Activated CD4-positive, alpha-beta T cell treated with anti-CD3 and anti-CD28 coated beads for 4 hours (primary cell): ENCODE results near the gene NFKBIA.
"Not testable (repeated sequence)": the region's sequence is repeated elsewhere in the genome, so short reads cannot be mapped to it uniquely, and the experiment has no call there.

Source experiments
- DNase-seq, 2 donors: peaks; one replicate each; pipeline ENCODE4 v3.0.0-alpha.2; 2020

The NFKBIA gene

DNA sequence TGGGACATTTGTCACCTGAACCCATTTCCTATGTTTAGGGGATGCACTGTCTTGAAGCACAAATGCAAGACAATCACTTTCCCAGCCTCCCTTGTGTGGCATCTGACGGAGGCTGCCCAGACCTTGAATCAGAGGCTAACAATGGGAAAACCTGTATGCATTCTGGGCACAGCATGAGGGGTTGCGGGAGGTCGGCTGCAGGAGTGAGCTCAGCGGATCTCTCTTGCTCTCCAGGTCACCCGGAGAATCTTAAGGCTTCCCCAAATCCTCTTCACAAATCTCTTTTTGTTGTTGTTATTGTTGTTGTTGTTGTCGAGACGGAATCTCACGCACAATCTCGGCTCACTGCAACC, 15.3 kb downstream of the NFKBIA start:
- DNase-seq: no peak

DNA sequence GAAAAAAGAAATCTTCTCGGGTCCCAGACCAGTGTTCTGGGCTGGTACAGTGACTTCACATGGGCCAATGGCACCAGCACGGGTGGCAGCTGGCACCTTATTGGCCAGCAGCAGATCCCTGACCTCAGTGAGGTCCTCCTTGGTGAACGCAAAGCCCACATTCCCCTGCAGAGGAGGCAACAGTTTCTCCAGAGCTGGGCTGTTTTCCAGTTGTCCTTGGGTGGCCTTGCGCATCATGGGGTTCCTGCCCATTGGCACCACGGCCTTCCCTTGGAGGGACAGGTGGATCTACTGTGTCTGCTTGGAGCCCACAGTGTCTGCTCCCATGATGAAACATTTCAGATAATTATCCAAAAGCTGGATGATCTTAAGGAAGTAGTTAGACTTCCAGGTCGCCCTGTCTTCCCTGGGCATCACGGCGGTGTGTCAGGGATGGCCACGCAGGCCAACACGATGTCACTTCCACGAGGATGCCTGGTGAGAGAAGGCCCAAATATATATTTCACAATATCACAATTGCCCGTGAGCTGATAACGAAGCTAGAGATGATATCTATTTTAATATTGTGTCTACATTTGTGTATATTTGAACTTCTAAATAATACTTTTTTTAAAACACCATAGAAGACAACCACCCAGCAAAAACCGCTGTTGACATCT, 15.8 kb downstream of the NFKBIA start:
- DNase-seq: no peak

DNA sequence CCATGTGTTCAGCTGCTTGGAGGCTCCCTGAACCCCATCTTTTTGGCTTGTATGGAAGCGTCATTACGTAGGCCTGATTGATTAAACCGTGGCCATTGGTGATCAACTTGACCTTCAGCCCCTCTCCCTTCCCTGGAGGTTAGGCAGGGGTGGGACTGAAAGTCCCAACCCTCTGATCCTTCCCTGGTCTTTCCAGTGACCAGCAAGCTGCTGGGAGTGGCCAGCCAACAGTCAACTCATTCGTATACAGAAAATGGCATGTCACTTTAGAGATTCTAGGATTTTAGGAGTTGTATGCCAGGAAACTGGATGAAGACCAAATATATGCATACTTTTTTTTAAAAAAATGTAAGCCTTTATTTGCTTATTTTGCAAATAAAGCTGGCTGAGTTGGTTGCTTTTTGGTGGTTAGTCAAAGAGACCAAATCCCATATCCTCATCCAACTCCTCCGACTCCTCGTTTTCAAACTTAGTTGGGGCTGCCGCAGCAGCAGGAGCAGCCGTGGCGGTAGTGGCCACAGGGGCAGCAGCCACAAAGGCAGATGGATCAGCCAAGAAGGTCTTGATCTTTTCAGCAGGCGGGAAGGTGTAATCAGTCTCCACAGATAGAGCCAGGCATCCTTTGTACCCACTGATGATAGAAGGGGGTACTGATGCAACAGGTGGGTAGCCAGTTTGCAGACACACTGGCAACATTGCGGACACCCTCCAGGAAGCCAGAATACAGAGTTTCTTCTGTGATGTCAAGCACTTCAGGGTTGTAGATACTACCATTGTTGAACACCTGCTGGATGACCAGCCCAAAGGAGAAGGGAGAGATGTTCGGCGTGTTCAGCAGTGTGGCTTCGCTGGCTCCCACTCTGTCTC, 16.6 kb downstream of the NFKBIA start:
- DNase-seq: no peak

DNA sequence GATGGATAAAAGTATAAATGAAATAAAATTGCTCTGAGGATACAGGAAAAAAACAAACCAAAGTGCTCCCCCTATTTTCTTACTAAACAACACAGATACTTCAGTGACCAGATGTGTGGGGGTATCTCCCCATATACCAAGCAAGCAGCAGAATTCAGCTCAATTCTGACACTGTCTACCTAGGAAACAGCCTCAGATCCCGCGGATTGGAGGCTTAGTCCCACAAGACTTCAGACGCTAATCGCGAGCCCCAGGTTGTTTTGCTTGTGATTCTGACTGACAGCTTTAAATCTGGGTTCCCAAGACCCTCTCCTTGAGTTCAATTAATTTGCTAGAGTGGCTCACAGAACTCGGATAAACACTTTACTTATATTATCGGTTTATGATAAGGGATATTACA, 17.3 kb downstream of the NFKBIA start:
- no peak for DNase-seq

DNA sequence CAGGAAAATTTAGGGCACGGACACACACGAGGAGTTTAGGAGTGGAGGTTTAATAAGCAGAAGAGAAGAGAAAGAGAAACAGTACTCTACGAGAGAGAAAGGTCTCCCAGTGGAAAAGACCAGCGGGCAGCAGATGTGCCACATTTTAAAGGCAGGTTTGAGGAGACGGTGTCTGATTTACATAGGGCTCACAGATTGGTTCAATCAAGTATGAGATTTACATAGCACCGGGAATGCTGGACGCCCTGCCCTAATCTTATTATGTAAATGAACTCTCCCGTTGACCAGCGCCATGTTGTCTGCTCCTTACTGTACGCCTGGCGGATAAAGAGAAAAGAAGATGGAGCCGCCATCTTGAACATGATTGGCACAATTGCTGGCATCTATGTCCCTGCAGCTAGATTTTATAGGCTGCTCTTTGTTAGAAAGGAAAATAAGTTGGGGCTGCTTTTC, 17.9 kb downstream of the NFKBIA start:
- no peak for DNase-seq

DNA sequence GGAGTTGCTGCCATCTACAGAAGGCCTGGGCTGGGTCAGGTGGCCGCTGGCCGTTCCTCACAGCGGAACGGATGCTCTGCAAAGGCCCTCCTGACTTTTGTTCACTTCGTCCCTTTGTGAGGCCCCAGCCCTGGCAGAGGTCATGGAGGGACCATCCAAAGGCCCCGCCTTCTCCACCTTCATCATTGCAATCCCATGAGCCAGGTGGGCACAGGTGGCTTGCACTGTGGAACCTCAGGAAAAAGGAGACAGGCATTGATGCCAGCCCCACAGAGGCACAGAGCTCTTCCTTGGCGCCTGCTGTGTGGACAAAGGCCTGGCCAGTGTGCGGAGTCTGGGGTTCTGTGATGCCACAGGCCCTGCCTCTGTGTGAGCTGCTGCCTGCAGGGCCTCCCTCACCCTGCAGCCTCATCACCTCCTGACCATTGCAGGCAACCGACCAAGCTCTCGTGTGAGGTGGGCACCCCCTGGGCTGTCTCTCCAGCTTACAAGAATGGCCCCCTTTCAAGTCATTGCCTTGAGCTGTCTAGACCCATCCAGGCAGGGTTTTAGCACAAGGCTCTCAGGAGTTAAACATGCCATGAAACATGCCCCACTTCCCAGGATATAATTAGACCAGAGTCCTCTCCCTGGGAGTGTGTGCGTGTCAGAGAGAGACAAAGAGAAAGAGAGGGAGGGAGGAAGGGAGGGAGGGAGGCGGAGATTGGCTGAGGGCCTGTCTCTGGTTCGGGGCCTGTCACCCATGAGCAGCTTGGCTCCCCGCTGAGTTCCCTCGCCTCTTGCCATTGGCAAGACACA, 19.3 kb downstream of the NFKBIA start:
- DNase-seq: no peak

DNA sequence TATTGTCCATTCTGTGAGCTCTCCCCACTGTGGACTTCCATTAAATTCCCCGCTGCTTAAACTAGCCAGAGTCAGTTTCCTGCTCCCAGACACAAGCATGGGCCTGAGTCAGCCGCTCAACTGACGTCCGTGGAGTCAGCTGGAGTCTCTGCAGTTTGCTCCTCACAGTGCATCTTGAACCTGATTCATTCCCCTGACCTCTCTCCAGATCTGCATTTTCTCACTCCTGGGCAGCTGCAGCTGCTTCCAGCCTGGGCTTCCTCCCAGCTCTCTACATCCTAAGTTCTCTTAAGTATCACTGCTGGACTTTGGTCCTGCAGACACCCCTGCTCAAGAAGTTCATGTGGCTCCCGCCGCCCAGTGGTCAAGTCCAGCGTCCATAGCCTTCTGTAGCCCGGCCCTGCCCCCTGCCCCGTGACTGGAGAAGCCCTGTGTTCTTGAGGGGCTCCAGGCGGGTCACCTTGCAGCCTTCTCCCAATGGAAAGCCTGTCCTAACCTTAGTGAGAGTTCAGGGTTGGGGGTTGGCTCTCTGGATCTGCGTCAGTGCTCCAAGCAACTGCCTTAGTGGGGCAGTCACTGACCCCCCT, 20.0 kb downstream of the NFKBIA start:
- DNase-seq: no peak

DNA sequence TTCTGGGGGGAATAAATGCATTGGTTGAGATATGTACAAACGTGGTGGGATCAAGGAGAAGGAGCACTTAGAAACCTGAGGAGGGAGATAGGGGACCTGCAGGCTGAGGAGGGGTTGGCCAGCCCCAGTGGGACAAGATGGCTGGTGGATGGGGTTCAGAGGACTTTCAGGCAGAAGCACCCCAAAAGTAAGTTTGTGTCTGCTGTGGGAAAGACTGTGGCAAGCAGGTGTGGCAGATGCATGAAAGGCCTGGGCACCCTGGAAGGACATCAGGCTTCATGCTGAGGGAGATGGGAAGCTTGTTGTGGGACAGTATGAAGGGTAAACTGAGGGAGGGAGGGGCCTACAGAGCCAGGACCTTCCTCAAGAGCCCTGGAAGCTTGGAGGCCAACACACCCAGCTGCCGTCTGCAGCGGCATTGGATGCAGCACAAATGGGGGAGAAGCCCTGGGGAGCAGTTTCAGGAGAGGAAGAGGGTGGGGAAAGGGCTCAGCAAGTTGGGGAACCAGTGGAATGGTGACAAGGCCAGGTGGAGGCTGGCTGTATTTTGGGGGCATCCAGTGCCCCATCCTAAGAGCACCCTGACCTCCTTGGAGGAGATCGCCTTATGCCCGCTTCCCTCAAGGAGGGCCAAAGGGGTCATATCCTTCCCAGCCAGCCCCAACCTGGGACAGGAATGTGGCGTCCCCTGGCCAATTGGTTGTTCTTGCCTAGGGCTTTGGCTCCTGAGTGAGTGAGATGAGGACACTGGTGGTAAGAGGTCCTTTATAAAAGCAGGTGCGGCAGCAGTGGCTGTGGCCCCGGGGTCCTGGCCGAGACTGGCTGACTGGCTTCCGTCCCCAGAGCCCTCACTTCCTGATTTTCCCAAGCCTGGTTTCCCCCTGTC, 20.7 kb downstream of the NFKBIA start:
- DNase-seq: no peak

DNA sequence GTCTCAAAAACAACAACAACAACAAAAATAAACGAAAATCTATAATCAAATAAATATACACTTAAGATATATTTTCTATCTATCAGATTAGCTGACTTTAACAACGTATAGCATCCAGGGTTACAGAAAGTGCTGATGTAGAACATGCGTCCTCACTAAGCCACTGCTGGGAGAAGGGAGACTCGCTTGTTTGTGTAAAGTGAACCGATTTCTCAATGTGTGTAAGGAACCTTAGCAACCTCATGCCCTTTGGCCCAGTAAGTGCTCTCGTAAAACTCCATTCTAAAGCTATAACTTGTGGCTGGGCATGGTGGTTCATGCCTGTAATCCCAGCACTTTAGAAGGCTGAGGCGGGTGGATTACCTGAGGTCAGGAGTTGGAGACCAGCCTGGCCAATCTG, 23.8 kb downstream of the NFKBIA start:
- DNase-seq: no peak

DNA sequence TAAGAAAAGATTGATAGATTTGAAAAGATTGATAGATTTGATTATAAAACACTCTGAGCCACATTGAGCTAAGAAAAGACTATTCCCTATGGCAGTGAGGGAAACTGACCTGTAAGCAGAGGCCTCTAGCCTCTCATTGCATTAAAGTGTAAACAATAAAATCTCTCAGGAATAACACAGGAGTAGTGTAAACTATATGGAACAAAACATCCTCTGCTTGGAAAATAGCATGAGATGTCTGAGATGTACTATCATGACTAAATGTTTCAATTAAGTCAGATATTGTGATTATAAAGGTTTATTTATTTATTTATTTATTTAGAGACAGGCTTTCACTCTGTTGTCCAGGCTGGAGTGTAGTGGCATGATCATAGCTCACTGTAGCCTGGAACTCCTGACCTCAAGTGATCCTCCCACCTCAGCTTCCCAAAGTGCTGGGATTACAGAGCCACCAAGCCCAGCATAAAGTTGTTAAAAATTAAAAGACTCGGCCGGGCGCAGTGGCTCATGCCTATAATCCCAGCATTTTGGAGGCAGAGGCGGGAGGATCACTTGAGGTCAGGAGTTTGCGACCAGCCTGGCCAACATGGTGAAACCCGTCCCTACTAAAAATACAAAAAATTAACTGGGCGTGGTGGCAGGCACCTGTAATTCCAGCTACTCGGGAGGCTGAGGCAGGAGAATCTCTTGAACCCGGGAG, 25.2 kb downstream of the NFKBIA start:
- DNase-seq: not testable (repeated sequence)

DNA sequence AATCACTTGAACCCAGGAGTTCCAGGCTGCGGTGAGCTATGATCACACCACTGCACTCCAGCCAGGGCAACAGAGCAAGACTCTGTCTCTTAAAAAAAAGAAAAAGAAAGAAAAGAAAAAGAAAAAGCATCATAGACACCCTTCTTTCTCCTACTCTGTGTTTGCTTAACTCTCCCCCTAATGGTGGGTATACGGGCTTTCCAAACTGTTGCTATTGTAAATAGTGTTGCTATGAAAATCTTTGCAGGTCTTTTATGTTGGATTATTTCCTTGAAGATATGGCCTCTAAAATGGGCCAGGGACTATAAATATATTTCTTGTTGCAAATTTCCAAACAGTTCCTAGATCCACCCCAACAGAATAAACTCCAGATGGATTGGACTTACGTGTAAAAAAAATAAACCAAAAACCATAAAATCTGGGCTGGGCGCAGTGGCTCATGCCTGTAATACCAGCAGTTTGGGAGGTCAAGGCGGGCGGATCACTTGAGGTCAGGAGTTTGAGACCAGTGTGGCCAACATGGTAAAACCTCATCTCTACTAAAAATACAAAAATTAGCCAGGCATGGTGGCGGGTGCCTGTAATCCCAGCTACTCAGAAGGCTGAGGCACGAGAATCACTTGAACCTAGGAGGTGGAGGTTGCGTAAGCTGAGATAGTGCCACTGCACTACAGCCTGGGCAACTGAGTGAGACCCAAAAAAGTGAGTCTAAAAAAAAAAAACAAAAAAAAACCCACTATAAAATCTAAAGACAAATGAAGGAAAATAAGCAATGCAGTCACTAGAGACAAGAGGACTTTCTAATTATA, 25.9 kb downstream of the NFKBIA start:
- no peak for DNase-seq

DNA sequence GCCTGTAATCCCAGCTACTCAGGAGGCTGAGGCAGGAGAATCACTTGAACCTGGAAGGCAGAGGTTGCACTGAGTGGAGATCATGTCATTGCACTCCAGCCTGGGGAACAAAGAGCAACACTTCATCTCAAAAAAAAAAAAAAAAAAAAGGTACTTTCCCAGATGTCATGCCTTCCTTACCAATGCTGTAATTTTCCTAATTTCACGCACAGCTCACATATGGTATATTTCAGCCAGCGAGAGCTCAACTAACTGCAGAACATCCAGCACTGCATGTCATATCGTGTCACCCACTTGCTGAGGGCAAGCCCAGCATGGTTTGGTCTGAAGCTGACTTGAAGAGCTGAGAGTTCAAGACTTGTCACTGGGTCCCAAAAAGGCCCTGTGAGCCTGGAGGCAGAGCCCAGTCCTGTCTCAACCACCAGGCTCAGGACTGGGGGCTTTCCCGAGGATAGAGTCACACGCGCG, 29.0 kb downstream of the NFKBIA start:
- DNase-seq: no peak

DNA sequence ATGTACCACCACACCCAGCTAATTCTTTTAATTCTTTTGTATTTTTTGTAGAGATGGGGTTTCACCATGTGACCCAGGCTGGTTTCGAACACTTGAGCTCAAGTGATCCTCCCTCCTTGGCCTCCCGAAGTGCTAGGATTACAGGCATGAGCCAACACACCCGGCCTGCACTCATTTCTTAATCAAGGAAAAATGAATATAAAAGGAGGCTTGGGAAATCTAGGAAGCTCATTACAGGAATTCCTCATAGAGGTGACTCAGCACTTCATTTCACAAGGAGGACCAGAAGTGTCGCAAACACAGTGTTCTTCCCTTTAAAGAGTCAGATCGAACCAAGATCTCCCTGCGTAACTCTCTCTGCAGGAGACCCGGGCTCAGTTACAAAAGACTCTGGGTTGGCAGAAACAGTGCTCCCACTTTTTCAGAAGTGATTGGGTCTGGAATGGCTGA, 30.3 kb downstream of the NFKBIA start:
- DNase-seq: no peak

DNA sequence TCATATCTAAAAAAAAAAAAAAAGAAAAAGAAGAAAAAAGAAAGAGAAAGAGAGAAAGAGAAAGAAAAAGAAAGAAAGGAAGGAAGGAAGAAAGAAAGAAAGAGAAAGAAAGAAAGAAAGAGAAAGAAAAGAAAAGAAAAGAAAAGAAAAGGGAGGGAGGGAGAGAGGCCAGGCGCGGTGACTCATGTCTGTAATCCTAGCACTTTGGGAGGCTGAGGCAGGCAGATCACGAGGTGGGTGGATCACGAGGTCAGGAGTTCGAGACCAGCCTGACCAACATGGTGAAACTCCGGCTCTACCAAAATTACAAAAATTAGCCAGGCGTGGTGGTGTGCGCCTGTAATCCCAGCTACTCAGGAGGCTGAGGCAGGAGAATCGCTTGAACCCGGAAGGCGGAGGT, 31.3 kb downstream of the NFKBIA start:
- DNase-seq: not testable (repeated sequence)

DNA sequence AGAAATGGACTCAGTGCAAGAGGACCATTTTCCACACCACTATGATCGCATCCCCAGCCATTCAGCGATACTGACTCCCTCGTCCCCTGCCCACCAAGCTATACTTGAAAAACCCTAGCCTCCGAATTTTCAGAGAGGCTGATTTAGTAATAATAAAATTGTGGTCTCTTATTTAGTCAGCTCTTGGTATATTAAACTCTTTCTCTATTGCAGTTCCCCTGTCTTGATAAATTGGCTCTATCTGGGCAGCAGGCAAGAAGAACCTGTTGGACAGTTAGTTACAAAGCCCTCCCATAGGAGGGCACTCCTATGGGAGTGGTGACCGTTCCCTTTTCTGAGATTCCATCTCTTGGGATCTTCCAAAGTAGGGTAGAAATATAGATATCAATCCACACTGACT, 33.6 kb downstream of the NFKBIA start:
- no peak for DNase-seq

DNA sequence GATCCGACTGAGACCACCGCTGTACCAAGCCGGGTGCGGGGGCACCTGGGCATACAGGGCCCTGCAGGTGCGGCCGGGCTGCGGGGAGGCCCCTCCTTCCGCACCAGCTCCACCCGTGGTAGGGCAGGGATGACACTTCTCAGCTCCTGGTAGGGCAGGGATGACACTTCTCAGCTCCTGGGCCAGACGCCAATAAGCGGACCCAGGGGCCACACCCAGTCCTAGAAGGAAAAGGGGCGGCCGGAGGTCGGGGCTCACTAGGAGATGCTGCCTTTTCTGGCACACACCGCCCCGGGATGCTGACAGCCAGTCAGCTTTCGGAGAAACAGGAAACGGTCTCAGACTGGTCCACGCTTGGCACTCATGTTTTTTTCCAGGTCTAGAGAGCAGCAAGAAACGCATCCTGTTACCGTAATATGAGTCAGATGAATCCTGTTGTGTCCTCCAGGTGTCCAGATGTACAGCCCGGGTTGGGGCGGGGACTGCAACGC, 34.8 kb downstream of the NFKBIA start:
- no peak for DNase-seq

DNA sequence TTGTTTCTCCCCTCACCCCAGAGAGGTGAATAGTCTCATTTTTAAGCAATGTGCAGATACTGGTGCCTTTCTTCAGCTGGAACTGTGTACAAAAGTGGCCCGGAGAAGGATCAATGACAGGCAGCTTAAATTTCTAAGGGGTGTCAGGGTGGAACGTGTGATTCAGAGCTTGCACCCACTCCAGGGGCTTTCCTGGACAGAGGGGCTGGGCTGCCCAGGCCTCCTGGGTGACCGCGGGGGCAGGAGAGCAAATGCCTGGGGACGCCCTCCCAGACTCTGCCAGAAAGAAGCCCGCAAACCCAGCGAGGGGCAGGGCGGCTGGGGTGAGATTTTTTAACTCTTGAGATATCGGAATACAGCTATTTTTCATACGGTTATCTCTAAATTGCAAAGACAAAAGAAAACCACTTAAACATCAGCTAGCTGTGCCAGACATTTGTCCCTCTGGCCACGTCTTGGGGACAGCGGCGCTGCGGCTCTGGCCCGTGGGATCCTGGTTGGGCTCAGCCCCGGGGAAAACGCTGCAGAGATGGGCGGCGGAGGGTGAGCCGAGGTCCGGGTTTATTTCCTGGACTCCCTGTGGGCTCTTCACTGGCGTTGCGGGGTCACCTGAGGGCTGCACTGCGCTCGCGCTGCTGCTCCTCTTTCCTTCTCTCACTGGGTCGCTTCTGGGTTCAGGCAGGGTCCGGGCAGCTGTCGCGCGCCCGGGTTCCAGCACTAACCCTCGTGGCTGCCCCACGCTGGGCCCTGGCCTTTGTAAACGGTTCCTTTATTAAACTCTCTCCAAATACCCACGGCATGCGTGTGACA, 35.8 kb downstream of the NFKBIA start:
- no peak for DNase-seq

DNA sequence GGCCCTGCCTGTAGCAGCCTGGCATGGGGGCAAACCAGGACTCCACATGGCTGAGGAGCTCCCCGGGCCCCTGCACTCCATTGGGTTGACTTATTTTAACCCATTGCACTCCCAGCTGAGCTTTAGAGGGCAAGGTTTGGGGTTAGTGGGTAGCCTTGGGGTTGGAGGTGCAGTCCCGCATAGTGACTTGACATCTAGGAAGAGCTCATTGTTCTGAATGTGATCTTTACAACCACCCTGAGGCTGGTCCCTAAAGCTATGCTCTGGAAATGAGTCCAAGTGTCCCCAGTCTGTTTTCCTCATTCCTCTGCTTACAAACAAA, 36.4 kb downstream of the NFKBIA start:
- no peak for DNase-seq

DNA sequence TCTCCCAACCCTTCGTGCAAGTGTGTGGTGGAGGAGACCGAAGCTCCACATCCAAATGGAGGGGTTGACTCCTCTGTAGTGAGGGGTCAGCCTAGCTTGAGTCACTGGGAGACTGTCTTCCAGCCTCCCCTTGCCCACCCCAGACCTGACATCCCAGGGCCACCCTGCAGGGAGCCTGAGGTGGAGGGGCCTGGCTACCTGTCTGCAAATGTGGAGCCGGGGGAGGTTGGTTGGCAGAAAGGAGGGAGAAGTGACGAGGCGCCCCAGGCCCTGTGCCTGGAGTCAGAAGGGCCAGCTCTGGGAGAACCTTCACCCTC, 37.5 kb downstream of the NFKBIA start:
- DNase-seq: no peak

DNA sequence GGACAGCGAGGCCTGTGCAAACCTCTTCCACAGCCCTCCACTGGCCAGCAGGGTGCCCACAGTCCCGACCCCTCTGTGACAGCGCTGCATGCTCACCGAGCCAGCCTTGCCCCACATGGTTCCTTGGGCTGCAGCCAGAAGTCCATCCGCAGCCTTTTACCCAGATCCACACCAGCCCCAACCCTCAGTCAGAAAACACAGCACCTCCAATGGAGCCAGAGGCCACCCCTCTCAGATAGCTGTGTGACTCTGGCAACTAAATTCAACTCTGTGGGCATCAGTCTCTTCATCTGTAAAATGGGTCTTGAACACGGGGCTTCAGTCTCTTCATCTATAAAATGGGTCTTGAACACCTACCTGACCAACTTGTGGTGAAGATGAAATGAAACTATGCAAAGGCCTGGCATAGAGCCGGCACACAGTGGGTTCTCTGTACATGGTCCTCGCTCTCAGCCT, 38.0 kb downstream of the NFKBIA start:
- no peak for DNase-seq
